Neural cell (in vitro differentiated cells): ENCODE data around the gene SPATA12.

Source experiments
- CTCF ChIP-seq: fragments of 450-650 bp; IDR thresholded peaks from 2 replicates; pipeline ENCODE4 v1.5.1; 2014; ENCODE audit warnings: antibody characterized with exemption, mild to moderate bottlenecking, moderate library complexity; ENCODE audit not compliant: poor library complexity, severe bottlenecking
- POLR2AphosphoS5 ChIP-seq: IDR thresholded peaks from 2 replicates; pipeline ENCODE4 v1.6.1; 2012

- peak; percentile 31 for TF ChIP-seq CTCF
- TF ChIP-seq POLR2AphosphoS5 = no peak
Measured at GRCh38 chr3:57078635-57079473, 18.4 kb downstream of the SPATA12 start.
